Naive B cell (primary cell): ENCODE results near the gene ZNF160. TPM values are rescaled to one million over a fixed set of nuclear protein-coding genes. Genes with fewer than 3 reads are reported as not detected.

ENCODE experiments used
- ATAC-seq, 2 donors: fragments of 150-1000 bp; cut with Tn5 transposase; 2 replicates each; pipeline ENCODE4 v1.10.0; 2021; ENCODE audit warnings: low read depth in 2 of 2, mild to moderate bottlenecking in 2 of 2, moderate library complexity in 2 of 2
- DNase-seq: peaks from one replicate; pipeline ENCODE4 v3.0.0; 2022
- H3K27ac Mint-ChIP-seq, 6 donors: one replicate each; pipeline ENCODE4 v1.8.0; 2020 to 2022; ENCODE audit warnings: mild to moderate bottlenecking in 6 of 6, mixed read lengths in 6 of 6, moderate library complexity in 5 of 6, inconsistent platforms in 2 of 6
- H3K27me3 Mint-ChIP-seq, 3 donors: one replicate each; pipeline ENCODE4 v1.8.0; 2021 to 2022; ENCODE audit warnings: mixed read lengths in 3 of 3, mild to moderate bottlenecking in 1 of 3
- H3K36me3 Mint-ChIP-seq, 2 donors: one replicate each; pipeline ENCODE4 v1.8.0; 2020 to 2022; ENCODE audit warnings: mixed read lengths in 2 of 2, inconsistent platforms in 1 of 2, mild to moderate bottlenecking in 1 of 2
- H3K4me1 Mint-ChIP-seq, 3 donors: one replicate each; pipeline ENCODE4 v1.8.0; 2020 to 2022; ENCODE audit warnings: mixed read lengths in 3 of 3, inconsistent platforms in 1 of 3, mild to moderate bottlenecking in 1 of 3, moderate library complexity in 1 of 3
- H3K4me3 Mint-ChIP-seq, 8 donors: one replicate each; pipeline ENCODE4 v1.8.0; 2020 to 2022; ENCODE audit warnings: mild to moderate bottlenecking in 8 of 8, mixed read lengths in 8 of 8, moderate library complexity in 8 of 8, inconsistent platforms in 2 of 8
- H3K9me3 Mint-ChIP-seq, 7 donors: one replicate each; pipeline ENCODE4 v1.8.0; 2020 to 2022; ENCODE audit warnings: mixed read lengths in 7 of 7, mild to moderate bottlenecking in 5 of 7, inconsistent platforms in 2 of 7, moderate library complexity in 1 of 7
- polyA plus RNA-seq, 6 donors: library from polyadenylated mRNA; unstranded; fragments of 300-500 nt; fragmentation: Illumina TruSeq; gene quantifications; one replicate each; pipeline ENCODE4 v1.2.3, GENCODE V29; 2021; ENCODE audit warnings: low read depth in 6 of 6

Gene ZNF160
- polyA plus RNA-seq, 6 donors from 2014 or later: 11.2 to 40.7 (median 25.5) TPM

DNA sequence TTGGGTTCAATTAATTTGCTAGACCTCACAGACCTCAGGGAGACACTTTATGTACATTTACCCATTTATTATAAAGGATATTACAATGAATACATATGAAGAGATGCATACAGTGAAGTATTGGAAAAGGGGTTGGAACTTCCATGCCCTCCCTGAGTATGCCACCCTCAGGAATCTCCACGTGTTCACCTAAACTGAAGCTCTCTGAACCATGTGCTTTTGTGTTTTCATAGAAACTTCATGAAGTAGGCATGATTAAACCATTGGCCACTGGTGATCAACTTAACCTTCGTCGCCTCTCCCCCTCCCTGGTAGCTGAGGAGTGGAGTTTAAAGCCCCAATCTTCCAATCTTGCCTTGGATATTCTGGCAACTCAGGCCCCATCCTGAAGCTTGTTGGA, 20.3 kb downstream of the ZNF160 start:
- H3K36me3 Mint-ChIP-seq: peaks cover 71 to 78% of the 10 kb centered on the region in 2 donors
- peak overlapping the region in 1 of 6 donors; percentile 49 for H3K27ac Mint-ChIP-seq
- ATAC-seq (no peak), DNase-seq (no peak)
- H3K4me3 Mint-ChIP-seq: peak overlapping the region in 1 of 8 donors; percentile 45
- H3K4me1 Mint-ChIP-seq: peaks cover 15 to 18% (median 17%) of the 10 kb centered on the region in 3 donors
- no peaks in the 10 kb centered on the region for H3K27me3 Mint-ChIP-seq
- H3K9me3 Mint-ChIP-seq: peaks cover 0 to 29% (median 18%) of the 10 kb centered on the region in 7 donors

GRCh38 chr19:53079313-53079924, 23.8 kb downstream of the ZNF160 start:
- H3K4me1 Mint-ChIP-seq: peaks cover 16 to 22% (median 20%) of the 10 kb centered on the region in 3 donors
- ATAC-seq (no peak), DNase-seq (no peak)
- H3K4me3 Mint-ChIP-seq: peak overlapping the region in 1 of 8 donors; percentile 11
- peak overlapping the region in 3 of 6 donors; percentile 37 to 74 (median 51) for H3K27ac Mint-ChIP-seq
- peaks cover 64 to 66% of the 10 kb centered on the region in 2 donors for H3K36me3 Mint-ChIP-seq
- peaks cover 0 to 55% (median 22%) of the 10 kb centered on the region in 7 donors for H3K9me3 Mint-ChIP-seq
- H3K27me3 Mint-ChIP-seq: no peaks in the 10 kb centered on the region

- peaks cover 4 to 62% (median 22%) of the 10 kb centered on the region in 7 donors for H3K9me3 Mint-ChIP-seq
- peaks cover 65 to 67% of the 10 kb centered on the region in 2 donors for H3K36me3 Mint-ChIP-seq
- peak overlapping the region in 1 of 6 donors; percentile 85 for H3K27ac Mint-ChIP-seq
- no peak overlapping the region for H3K4me3 Mint-ChIP-seq
- ATAC-seq (no peak), DNase-seq (no peak)
- H3K27me3 Mint-ChIP-seq: no peaks in the 10 kb centered on the region
- peaks cover 16 to 23% (median 22%) of the 10 kb centered on the region in 3 donors for H3K4me1 Mint-ChIP-seq
Observed at GRCh38 chr19:53078668-53079067, 24.6 kb downstream of the ZNF160 start.

DNA sequence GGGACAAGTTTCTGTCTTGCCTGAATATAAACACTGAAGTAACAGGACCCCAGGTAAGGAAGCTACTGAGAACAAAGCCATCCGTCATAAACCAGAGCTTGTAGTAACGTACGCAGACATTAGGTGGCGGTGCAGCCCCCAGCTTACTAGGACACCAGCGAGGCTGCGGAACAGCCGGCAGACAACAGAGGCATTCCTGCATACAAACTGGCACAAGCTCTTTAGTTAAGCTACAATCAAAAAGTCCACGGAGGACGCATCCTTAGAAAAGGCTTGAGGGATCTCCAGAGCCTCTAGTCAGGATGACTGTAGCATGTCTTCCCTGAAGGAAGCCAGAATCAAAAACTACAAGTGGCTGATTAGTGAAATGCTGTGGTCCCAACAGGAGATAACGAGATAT, 26.2 kb downstream of the ZNF160 start:
- H3K9me3 Mint-ChIP-seq: peaks cover 4 to 72% (median 28%) of the 10 kb centered on the region in 7 donors
- H3K36me3 Mint-ChIP-seq: peaks cover 63 to 66% of the 10 kb centered on the region in 2 donors

DNA sequence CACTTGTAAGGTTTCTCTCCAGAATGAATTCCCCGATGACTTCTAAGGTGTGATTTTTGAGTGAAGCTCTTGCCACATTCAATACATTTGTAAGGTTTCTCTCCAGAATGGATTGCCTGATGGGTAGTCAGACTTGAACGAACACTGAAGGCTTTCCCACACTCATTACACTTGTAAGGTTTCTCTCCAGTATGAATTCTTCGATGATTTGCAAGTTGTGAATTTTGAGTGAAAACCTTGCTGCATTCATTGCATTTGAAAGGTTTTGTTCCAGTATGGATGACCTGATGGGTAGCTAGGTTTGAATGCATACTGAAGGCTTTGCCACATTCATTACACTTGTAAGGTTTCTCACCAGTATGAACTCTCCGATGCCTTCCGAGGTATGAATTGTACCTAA, 34.4 kb downstream of the ZNF160 start:
- peaks cover 0 to 3% (median 0%) of the 10 kb centered on the region in 3 donors for H3K4me1 Mint-ChIP-seq
- ATAC-seq: no peak
- H3K36me3 Mint-ChIP-seq: peaks cover 47 to 53% of the 10 kb centered on the region in 2 donors
- peak overlapping the region in 1 of 6 donors; percentile 76 for H3K27ac Mint-ChIP-seq
- no peaks in the 10 kb centered on the region for H3K27me3 Mint-ChIP-seq
- H3K9me3 Mint-ChIP-seq: peaks cover 10 to 84% (median 67%) of the 10 kb centered on the region in 7 donors
- no peak overlapping the region for H3K4me3 Mint-ChIP-seq
- no peak for DNase-seq

More for the DNA sequence above, 26.2 kb downstream of the ZNF160 start:
- H3K4me1 Mint-ChIP-seq: peaks cover 16 to 23% (median 22%) of the 10 kb centered on the region in 3 donors
- H3K27ac Mint-ChIP-seq: peak overlapping the region in 1 of 6 donors; percentile 33
- peak in 1 of 2 donors; percentile 64 for ATAC-seq
- peak; percentile 11 for DNase-seq
- no peak overlapping the region for H3K4me3 Mint-ChIP-seq
- H3K27me3 Mint-ChIP-seq: no peaks in the 10 kb centered on the region

- Mint-ChIP-seq H3K4me3 (no peak overlapping the region), H3K9me3 (peaks cover 10 to 88% (median 71%) of the 10 kb centered on the region in 7 donors), H3K36me3 (peaks cover 43 to 47% of the 10 kb centered on the region in 2 donors), H3K27me3 (no peaks in the 10 kb centered on the region), H3K4me1 (peaks cover 0 to 3% (median 0%) of the 10 kb centered on the region in 3 donors), H3K27ac (no peak overlapping the region)
- ATAC-seq (no peak), DNase-seq (no peak)
Observed at GRCh38 chr19:53068199-53068598, 35.0 kb downstream of the ZNF160 start.

DNA sequence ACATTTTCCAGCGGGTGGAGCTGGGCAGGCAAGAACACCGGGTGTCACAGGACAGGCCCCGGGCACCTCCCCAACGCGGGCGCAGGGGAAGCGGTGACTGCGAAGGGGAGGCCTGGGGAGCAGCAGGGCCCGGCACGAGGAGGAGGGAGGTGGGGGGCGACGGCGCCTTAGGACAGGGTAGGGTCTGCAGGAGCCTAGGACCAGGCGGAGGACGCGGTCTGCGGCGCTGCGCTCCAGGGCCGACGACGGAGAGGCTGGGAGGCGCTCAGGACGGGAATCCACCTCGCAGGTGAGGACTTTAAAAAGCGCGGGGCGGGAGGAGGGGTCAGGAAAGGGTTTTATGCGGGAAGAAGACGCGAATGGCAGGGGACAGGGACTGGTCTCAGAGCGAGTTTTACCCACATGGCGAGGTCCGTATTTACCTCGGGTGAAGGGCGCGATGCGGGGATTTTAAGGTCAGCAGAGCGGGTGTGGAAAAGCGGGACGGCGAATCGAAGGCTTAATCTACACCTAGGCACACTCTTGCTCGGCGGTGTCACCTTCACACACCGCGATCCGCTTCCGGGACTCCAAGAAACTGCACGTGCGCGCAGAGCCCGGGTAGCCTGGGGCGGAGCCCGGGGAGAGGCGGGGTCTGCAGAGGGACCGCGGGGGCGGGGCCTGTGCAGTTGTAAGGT, 45.2 kb downstream of the ZNF160 start:
- no peak overlapping the region for H3K27ac Mint-ChIP-seq
- H3K27me3 Mint-ChIP-seq: peaks cover 4 to 22% (median 21%) of the 10 kb centered on the region in 3 donors
- peak overlapping the region in 6 of 8 donors; percentile 33 to 57 (median 46) for H3K4me3 Mint-ChIP-seq
- DNase-seq (no peak), ATAC-seq (peak; percentile 34 to 46)
- H3K9me3 Mint-ChIP-seq: peaks cover 13 to 82% (median 60%) of the 10 kb centered on the region in 7 donors
- H3K4me1 Mint-ChIP-seq: peaks cover 3 to 13% (median 5%) of the 10 kb centered on the region in 3 donors
- H3K36me3 Mint-ChIP-seq: peaks cover 11 to 23% of the 10 kb centered on the region in 2 donors

DNA sequence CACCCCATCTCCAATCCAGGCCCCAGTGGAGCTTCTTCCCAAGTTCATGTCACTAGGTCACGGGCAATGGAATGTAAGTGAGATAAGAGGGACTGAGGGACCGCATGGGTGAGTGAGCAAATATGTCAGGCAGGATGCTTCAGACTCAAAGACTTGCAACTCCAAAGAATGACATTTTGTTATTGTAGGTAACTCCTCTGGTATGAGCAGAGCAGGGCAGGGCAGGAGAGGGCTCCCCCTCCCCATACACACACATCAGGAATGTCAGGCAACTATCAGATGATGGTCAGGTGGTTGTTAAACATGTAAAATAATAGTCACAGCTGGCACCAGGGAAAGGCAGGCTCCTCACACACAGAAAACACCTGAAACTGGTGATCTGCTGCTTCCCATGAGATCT, 48.1 kb downstream of the ZNF160 start:
- Mint-ChIP-seq H3K9me3 (peaks cover 13 to 86% (median 63%) of the 10 kb centered on the region in 7 donors), H3K36me3 (peaks cover 11 to 23% of the 10 kb centered on the region in 2 donors), H3K27ac (no peak overlapping the region), H3K27me3 (peaks cover 4 to 22% (median 21%) of the 10 kb centered on the region in 3 donors), H3K4me3 (peak overlapping the region in 1 of 8 donors; percentile 16), H3K4me1 (peaks cover 3 to 10% (median 5%) of the 10 kb centered on the region in 3 donors)
- ATAC-seq (no peak), DNase-seq (no peak)

DNA sequence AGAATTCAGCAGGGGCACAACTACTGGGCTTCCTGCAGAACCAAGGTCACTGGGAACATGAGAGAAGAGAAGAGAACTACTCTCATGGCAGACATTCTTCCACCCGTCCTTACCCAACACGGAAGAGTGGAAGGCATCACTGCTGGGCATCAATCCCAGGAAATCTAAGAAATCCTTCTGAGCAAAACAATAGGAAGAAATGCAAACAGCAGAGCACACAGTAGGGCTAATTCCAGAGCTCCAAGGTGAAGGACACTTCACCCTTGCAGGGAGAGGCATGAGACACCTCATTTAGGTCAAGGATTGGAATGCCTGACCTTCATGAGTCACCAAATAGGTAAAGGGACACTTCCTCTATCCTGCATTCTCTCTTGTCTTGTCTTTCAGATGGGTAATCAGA, 55.8 kb downstream of the ZNF160 start:
- no peaks in the 10 kb centered on the region for H3K27me3 Mint-ChIP-seq
- H3K9me3 Mint-ChIP-seq: peaks cover 4 to 67% (median 39%) of the 10 kb centered on the region in 7 donors
- H3K4me3 Mint-ChIP-seq: no peak overlapping the region
- no peak for ATAC-seq
- peaks cover 0 to 9% of the 10 kb centered on the region in 2 donors for H3K36me3 Mint-ChIP-seq
- no peaks in the 10 kb centered on the region for H3K4me1 Mint-ChIP-seq
- no peak for DNase-seq
- no peak overlapping the region for H3K27ac Mint-ChIP-seq

DNA sequence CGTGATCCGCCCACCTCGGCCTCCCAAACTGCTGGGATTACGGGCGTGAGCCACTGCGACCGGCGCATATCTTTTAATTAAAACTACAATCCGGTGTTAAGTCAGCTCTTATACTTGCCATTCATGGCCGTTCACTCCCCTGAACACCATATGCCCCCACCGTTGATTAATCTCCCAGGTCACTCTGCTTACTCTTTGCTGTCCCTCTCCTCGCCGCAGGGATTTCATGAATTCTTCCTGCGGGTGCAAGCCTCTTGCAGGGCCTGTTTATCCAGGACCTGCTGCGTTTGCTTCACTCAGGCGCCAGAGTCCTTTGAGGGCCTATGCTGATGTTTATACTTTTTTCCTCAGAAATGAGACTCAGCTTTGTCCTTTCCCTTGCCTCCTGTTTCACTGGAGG, 57.7 kb downstream of the ZNF160 start:
- no peak for ATAC-seq
- no peak overlapping the region for H3K4me3 Mint-ChIP-seq
- no peak overlapping the region for H3K27ac Mint-ChIP-seq
- H3K4me1 Mint-ChIP-seq: no peaks in the 10 kb centered on the region
- peaks cover 0 to 3% (median 0%) of the 10 kb centered on the region in 3 donors for H3K27me3 Mint-ChIP-seq
- DNase-seq: no peak
- H3K36me3 Mint-ChIP-seq: peaks cover 6% of the 10 kb centered on the region in 2 donors
- H3K9me3 Mint-ChIP-seq: peaks cover 4 to 63% (median 40%) of the 10 kb centered on the region in 7 donors

- no peak overlapping the region for H3K27ac Mint-ChIP-seq
- no peak overlapping the region for H3K4me3 Mint-ChIP-seq
- ATAC-seq (no peak), DNase-seq (no peak)
- peaks cover 0 to 5% (median 4%) of the 10 kb centered on the region in 3 donors for H3K4me1 Mint-ChIP-seq
- peaks cover 12 to 65% (median 46%) of the 10 kb centered on the region in 7 donors for H3K9me3 Mint-ChIP-seq
- peaks cover 10 to 28% (median 19%) of the 10 kb centered on the region in 3 donors for H3K27me3 Mint-ChIP-seq
- peaks cover 10 to 28% of the 10 kb centered on the region in 2 donors for H3K36me3 Mint-ChIP-seq
Observed at GRCh38 chr19:53041366-53041765, 61.9 kb downstream of the ZNF160 start.

DNA sequence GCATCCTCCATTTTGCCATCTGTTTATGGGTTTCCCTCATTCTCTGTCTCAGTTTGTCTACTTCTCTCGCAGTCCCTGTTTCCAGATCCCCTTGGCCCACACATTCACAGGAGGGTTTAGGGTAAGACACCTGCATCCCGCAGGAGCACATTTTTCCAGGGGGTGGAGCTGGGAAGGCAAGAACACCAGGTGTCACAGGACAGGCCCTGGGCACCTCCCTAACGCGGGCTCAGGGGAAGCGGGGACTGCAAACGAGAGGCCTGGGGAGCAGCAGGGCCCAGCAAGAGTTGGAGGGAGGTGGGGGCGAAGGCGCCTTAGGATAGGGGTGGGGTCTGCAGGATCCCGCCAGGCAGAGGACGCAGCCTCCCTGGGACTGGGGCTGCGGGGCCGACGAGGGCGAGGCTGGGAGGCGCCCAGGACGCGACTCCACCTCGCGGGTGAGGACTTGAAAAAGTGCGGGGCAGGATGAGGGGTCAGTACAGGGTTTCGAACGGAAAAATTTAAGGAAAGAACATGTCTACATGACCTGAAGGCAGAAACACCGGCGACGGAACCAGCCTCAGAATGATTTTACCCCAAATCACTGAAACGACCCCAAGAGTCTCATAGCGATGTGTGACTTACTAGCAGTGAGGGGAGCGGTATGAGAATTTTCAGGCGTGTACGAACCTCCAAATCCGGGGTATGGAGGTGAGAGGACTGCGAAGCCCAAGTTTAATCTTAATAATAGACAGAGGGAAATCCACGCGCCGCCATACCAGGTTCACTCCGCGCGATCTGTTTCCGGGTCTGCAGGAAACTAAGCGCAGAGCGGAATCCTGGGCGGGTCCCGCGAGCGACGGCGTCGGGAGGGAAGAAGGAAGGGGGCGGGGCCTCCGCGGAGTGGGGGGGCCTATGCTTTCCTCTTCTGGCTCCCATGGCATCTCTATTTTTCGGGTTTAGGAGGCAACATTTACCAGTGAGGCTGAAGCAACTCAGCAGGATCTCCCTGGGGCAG, 65.8 kb downstream of the ZNF160 start:
- peak overlapping the region in 2 of 6 donors; percentile 9 to 73 for H3K27ac Mint-ChIP-seq
- peaks cover 13 to 72% (median 51%) of the 10 kb centered on the region in 7 donors for H3K9me3 Mint-ChIP-seq
- ATAC-seq: no peak
- H3K36me3 Mint-ChIP-seq: peaks cover 10 to 34% of the 10 kb centered on the region in 2 donors
- peak overlapping the region in 7 of 8 donors; percentile 9 to 85 (median 71) for H3K4me3 Mint-ChIP-seq
- DNase-seq: no peak
- H3K27me3 Mint-ChIP-seq: peaks cover 19 to 39% (median 26%) of the 10 kb centered on the region in 3 donors
- H3K4me1 Mint-ChIP-seq: peaks cover 0 to 5% (median 4%) of the 10 kb centered on the region in 3 donors
